GM13976 (cell line): ENCODE data around the gene IFITM10.

Source experiments
- DNase-seq: peaks from one replicate; pipeline ENCODE4 v3.0.0; 2012; ENCODE audit warnings: low spot score
- in situ Hi-C: fragments of 300-500 bp; cut with MboI; formaldehyde crosslinking; loops from one replicate; pipeline ENCODE4 v1.12.0; 2022; ENCODE audit warnings: low sequenced_read_pairs, mixed read lengths, inconsistent platforms; ENCODE audit not compliant: unreplicated experiment
- TF ChIP-seq, protein P1 (sequence below): IDR thresholded peaks from 2 replicates; pipeline ENCODE4 v1.5.1; 2012; ENCODE audit warnings: borderline replicate concordance, mild to moderate bottlenecking; ENCODE audit not compliant: insufficient read depth; ENCODE audit errors: extremely low read depth, missing control alignments, control extremely low read depth

The IFITM10 gene

DNA sequence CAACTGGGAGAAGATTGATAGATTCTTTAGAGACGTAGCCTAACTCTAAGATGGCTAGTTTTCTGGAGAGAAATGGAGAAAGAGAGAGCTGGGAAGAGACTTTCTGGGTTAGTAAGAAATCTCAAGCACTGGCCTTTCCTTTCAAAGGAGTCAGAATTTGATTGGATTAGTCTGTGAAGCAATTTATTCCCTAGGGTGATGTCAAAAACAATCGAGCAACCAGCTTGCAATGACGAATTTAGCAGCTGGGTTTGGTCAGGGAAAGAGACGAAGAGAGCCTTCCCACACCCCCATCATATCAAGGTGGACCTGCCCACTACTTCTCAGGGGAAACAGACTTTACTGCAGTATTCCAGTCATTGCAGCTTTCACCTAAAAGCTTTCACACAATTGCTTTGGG lies 42.6 kb downstream of the IFITM10 start:
- TF ChIP-seq, protein P1, sequence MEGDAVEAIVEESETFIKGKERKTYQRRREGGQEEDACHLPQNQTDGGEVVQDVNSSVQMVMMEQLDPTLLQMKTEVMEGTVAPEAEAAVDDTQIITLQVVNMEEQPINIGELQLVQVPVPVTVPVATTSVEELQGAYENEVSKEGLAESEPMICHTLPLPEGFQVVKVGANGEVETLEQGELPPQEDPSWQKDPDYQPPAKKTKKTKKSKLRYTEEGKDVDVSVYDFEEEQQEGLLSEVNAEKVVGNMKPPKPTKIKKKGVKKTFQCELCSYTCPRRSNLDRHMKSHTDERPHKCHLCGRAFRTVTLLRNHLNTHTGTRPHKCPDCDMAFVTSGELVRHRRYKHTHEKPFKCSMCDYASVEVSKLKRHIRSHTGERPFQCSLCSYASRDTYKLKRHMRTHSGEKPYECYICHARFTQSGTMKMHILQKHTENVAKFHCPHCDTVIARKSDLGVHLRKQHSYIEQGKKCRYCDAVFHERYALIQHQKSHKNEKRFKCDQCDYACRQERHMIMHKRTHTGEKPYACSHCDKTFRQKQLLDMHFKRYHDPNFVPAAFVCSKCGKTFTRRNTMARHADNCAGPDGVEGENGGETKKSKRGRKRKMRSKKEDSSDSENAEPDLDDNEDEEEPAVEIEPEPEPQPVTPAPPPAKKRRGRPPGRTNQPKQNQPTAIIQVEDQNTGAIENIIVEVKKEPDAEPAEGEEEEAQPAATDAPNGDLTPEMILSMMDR = no peak
- no peak for DNase-seq
- in situ Hi-C loops = no loop called here

DNA sequence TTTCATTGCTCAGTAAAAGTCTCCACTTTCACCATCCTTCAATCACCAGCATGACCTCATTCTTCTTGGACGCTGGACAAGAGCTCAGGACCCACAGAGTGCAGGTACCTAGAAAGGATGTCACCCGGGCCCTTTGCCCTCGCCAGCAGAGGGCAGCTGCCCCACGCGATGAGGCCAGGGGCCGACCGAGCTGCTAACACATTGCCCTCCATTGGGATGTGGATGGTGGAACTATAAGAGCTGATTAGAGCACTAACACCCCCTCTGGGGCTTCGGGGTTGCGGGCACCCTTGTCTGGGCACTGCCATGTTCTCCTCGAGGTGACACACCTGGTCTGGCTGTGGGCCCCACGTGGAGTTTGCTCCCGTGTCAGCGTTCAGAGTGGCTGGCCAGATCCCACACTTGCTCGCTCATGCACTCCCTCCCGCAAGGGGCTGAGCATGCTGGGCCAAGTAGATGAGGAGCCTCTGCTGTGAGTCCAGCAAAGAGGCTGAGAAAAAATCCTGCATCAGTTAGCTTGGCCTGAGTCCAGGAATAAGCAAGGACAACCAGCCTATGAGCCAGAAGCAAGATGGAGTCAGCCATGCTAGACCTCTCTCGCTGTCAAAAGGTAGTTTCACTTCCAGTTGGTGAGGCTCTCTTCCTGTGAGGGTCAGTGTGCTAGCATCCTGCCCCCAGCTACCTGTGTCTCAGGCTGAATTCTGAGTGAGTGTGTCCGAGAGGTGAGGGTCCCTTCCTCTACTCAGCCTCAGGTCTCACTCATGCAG lies 43.6 kb downstream of the IFITM10 start:
- DNase-seq = no peak
- TF ChIP-seq, protein P1 = peak; percentile 12
- in situ Hi-C loops = no loop called here

DNA sequence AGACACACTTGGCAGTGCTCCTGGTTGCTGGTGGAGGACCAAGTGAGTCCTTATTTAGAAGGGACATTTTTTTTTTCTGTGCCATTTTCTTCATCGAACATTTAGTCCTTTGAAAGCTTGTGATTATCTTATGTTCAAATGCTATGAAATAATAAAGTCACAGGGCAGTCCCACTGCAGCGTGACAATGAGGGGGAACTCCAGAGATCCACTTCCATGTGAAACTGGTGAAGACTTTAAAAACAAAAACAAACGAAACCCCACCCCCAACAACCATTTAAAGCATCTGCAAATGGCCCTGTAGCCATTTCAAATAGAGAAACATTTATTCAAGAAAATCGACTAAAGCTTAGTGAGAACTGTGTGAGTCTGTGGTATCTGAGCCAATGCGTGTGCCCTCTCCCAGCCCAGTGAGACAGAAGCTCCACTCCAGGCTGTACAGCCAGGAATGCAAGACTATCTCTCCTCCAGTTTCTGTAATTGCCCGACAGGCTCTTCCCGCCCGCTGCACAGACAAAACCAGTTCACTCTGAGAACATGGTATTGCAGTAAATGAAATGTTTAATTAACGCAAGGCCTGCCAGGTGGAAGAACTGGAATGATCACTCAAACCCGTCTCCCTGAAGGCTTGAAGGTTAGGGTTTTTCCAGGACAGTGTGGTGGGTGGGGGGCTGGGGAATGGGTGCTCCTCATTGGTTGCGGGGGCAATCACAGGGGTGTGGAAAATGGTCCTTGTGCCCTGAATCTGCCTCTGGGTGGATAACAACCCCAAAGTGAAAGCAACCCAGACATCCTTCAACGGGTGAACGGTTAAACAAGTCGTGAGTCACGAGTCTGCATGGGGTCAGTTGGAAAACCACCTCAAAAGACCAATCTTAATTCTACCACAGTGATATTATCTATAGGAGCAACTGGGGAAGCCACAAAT lies 45.0 kb downstream of the IFITM10 start:
- DNase-seq = no peak
- in situ Hi-C loops = no loop called here
- TF ChIP-seq, protein P1 = no peak

DNA sequence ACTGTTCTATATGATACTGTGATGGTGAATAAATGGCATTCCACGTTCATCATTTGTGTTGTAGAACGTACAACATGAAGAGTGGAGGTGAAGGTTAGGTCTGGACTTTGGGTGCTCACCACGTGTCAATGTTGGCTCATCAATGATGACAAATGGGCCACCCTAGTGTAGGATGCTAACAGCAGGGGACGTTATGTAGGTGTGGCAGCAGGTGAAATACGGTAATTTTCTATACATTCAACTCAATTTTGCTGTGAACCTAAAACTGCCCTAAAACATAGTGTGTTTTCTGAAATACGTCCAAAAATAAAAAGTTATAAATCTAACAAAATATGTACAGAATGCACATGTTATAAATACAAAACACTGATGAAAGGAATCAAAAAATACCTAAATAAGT lies 47.2 kb downstream of the IFITM10 start:
- in situ Hi-C loops = no loop called here
- TF ChIP-seq, protein P1 = no peak
- DNase-seq = no peak

DNA sequence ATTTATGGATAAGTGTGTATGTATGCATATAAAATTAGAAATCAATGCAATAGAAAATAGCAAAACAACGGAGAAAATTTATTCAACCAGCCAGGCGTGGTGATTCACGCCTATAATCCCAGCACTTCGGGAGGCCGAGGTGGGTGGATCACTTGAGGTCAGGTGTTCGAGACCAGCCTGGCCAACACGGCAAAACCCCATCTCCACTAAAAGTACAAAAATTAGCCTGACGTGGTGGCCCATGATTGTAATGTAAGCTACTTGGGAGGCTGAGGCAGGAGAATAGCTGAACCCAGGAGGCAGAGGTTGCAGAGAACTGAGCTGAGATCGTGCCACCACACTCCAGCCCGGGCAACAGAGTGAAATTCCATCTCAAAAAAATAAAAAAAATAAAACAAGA lies 47.9 kb downstream of the IFITM10 start:
- DNase-seq = no peak
- in situ Hi-C loops = no loop called here
- TF ChIP-seq, protein P1 = no peak

DNA sequence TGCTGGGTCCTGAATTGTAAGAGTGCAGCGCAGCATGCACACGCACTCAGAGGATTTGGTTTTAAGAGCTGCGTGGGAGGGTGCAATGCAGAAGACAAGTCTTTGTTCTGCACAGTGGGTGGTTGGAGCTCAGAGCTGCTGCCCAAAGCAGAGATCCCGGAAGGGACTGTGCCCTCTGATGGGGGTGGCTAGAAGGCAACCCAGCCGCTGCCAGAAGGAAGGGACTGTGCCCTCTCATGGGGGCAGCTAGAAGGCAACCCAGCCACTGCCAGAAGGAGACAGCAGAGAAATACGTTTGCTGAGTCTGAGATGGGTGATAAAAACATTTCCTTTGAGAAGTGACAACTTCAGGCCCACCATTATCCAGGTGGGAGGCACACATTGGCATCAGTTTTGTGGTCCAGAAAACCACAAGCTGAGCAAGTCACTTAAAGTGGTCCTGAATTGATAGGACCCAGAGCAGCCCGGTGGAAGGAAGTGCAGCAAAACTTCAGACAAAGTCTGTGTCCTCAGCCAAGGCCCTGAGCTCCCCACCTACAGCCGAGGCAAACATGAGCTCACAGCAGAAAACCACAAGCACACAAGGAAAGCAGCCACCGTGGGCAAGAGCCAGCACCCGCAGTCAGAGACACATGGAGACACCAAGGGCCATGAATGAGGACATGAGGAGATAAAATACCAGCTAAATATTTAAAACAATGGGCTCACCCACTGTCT lies 49.1 kb downstream of the IFITM10 start:
- TF ChIP-seq, protein P1 = no peak
- in situ Hi-C loops = no loop called here
- DNase-seq = no peak
